GM12891 (cell line): ENCODE measurements around the gene BCL11B.

ENCODE experiments used
- PAX5 ChIP-seq: IDR thresholded peaks from 2 replicates; pipeline ENCODE4 v1.6.1; 2011; ENCODE audit warnings: low read length, moderate library complexity, mild to moderate bottlenecking; ENCODE audit not compliant: insufficient read depth, severe bottlenecking
- POLR2A ChIP-seq: IDR thresholded peaks from 2 replicates; pipeline ENCODE4 v1.6.1; 2011; ENCODE audit warnings: low read depth, low read length, control low read depth
- TAF1 ChIP-seq: IDR thresholded peaks from 2 replicates; pipeline ENCODE4 v1.6.1; 2011; ENCODE audit warnings: low read depth, low read length, control low read depth

GRCh38 chr14:99188731-99189191 lies 83.2 kb downstream of the BCL11B start:
- TF ChIP-seq TAF1 (no peak), POLR2A (no peak), PAX5 (no peak)
